Astrocyte (in vitro differentiated cells and primary cell): ENCODE results near the gene SLC30A10.

ENCODE experiments used
- EZH2 ChIP-seq: IDR thresholded peaks from 2 replicates; pipeline ENCODE4 v1.6.1; 2012; ENCODE audit warnings: mild to moderate bottlenecking, low read length, inconsistent platforms; ENCODE audit not compliant: insufficient read depth
- TF ChIP-seq, protein P1 (sequence below): IDR thresholded peaks from 2 replicates; pipeline ENCODE4 v1.5.1; 2011; ENCODE audit warnings: low read depth, mild to moderate bottlenecking, inconsistent platforms, low read length, moderate library complexity; ENCODE audit not compliant: insufficient read depth

GRCh38 chr1:219906924-219907771 is 21.2 kb downstream of the SLC30A10 start:
- TF ChIP-seq, protein P1, sequence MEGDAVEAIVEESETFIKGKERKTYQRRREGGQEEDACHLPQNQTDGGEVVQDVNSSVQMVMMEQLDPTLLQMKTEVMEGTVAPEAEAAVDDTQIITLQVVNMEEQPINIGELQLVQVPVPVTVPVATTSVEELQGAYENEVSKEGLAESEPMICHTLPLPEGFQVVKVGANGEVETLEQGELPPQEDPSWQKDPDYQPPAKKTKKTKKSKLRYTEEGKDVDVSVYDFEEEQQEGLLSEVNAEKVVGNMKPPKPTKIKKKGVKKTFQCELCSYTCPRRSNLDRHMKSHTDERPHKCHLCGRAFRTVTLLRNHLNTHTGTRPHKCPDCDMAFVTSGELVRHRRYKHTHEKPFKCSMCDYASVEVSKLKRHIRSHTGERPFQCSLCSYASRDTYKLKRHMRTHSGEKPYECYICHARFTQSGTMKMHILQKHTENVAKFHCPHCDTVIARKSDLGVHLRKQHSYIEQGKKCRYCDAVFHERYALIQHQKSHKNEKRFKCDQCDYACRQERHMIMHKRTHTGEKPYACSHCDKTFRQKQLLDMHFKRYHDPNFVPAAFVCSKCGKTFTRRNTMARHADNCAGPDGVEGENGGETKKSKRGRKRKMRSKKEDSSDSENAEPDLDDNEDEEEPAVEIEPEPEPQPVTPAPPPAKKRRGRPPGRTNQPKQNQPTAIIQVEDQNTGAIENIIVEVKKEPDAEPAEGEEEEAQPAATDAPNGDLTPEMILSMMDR: no peak
- no peak for TF ChIP-seq EZH2
